NCI-H510A (cell line): Measurements from ENCODE around the gene MEX3C.

Experiments
- DNase-seq: peaks from one replicate; lab custom pipeline; 2025; lab: John Stamatoyannopoulos, UW

MEX3C gene

DNA sequence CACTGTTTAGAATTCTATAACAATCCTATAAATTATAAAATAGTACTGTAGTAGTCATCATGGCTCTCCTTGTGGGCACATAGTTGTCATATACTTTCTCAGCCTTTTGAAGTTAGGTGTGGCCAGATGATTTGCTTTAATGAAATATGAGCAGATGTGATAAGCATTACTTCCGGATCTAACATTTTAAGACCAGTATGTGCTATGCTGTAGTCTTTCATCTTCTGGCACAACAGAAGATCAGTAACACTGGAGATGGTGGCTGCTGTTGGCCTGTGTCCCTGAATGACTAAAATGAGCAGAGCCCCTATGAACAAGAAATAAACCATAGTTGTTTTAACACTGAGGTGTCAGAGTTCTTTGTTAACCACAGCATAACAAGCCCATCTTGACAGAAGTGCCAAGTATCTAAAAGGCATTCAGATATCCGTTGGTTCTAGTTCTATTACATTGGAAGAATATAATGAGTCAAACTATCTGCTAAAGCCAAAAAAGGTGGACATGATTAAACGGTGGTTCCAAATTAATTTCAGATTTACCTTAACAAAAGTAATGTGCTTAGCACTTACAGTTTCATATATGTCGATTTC is 6.3 kb downstream of the MEX3C start:
- no peak for DNase-seq

DNA sequence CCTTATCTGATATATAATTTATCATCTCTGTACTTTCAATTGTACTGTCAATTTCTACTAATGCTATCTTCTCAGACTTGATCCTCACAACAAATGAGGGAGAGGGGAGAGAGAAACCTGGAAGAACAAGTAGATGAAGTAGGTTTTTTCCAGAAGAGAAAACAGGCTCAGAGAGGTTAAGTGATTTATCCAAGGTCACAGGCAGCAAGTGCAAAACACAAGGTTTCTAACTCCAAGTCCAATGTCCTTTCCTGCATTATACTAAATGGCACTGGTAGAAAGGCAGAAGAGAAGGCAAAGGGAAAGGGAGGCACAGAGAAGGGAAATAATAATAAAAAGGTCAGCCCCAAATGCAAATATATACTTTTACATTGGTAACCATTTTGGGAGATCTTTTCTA is 7.5 kb downstream of the MEX3C start:
- no peak for DNase-seq

DNA sequence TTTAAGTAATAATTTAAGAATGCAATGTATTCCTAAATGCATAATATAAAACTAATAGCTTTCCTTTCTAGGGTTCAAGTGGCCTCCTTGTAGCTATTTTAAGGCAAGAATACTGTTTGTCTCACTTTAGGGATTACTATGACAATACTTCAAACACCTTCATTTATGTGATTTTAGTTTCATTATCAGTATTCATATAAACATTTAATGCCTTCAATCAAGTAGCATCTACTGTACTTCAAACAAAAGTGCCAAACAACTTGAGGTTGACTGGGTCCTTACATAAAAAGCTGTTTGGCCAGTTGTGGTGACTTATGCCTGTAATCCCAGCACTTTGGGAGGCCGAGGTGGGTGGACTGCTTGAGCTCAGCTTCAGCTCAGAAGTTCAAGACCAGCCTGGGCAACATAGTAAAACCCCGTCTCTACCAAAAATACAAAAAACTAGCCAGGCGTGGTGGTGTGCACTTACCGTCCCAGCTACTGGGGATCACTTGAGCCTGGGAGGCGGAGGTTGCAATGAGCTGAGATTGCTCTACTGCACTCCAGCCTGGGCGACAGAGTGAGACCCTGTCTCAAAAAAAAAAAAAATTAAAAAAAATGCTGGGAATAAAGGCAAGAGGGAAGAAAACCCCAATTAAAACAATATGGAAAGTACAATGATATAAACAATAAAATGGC is 9.3 kb downstream of the MEX3C start:
- no peak for DNase-seq

DNA sequence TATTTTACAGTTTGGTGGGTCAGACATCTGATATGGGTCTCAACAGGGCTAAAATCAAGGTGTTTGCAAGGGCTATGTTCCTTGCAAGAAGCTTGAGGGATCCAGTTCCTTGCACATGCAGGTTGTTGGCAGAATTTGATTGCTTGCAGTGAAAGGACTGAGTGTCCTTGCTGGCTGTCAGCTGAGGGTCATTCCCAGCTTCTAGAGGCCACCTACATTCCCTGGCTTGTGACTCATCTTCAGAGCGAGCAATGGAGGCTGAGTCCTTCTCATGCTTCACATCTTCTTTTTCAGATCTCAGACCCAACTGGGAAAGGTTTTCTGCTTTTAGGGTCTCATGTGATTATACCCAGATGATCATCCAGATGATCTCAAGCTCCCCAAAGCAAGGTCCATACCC is 12.4 kb downstream of the MEX3C start:
- DNase-seq: no peak

DNA sequence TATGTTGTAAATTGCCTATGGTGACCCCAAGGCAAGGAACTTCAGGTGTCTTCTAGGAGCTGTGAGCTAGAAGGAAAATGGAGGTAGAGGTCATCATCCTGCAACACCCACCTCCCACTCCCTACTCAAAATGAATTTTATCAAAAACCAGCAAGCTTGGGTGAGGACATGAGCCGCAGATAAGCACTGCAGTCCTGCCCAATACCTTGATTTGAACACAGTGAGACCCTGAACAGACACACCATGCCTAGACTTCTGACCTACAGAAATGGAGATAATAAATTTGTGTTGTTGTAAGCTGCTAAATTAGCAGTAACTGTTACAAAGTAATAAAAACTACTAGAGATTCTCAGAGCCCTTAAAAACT is 13.4 kb downstream of the MEX3C start:
- DNase-seq: no peak

DNA sequence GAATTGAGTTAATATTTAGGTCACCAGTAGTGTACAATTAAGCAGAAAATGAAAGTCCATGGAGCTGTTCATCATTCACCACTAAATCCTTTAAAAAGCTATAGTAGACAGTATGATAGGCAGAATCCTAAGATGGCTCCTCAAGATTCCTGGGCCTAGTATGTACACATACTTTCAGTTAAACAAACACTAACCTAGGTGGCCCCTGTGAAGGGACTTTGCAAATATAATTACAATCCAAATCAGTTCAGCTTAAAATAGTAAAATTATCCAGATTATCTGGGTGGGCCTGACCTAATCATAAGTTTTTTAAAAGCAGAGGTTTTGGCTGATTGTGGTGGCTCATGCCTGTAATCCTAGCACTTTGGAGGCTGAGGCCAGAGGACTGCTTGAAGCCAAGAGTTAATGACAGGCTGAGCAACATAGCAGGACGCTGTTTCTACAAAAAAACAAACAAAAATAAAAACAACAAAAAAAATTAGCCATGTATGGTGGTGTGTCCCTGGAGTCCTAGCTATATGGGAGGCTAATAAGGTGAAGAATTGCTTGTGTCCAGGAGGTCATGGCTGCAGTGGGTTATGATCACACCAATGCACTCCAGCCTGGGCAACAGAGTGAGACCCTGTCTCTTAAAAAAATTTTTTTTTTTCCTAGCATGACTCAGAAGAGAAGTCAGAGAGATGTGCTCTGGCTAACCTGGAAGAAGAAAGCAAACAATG is 13.9 kb downstream of the MEX3C start:
- DNase-seq: no peak

DNA sequence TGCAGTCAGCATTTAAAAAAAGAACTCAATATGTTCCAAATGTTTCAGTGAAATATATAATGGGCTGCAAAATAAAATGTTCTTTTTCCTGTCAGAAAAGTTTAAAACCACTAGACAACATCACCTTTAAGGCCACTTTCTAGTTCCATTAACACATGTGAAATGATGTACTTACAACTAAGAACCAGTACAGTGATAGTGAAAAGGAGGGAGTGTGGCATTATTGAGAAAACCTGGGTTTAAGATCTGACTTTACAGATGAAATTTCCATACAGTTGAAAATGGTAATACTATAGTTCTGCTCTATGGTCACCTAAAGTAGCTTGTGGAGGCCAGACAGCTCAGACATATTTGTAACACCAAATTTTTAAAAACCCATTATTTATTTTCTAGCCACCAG is 14.7 kb downstream of the MEX3C start:
- no peak for DNase-seq

DNA sequence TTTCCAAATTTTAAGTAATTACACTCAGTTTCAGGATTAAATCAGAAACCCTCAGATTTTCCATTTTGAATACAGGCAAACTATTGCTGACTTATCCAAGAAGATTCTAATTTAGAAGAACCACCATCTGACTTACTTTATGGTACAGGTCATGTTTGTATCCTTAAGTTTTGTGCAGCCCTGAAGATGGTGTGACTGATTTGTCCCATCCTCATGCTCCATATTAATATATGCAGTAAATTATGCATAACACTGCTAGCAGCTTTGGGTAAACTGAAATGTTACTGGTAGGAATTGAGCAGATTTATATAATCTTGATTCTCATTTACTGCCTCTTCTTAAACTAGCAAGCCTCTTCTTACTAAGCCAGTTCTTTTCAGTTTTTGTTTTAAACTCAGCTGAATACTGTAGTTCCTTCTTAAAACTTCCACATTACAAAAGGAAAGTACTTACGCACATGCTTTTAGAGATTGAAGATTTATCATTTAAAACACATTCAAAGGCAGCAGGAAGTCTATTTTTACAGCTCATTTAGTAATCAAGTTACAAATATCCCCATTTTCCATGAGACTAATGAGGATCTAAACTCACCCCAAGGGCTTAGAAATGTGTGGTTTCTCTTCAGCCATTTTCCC is 25.7 kb downstream of the MEX3C start:
- DNase-seq: no peak

DNA sequence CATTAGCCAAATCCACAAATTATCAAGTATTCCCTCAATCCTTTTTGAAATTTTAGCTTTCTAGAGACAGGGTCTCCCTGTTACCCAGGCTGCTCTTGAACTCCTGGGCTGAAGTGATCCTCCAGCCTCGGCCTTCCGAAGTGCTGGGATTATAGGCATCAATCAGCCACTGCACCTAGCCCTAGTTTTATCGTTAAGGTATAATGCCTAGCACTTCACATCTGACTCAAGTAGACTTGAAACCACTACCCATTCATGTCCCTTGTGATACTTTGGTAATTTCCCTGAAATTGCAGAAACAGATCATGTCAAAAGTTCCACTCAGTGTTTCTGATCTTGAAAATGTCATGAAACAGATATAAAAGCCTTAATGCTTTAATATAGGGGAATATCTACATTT is 26.3 kb downstream of the MEX3C start:
- no peak for DNase-seq

DNA sequence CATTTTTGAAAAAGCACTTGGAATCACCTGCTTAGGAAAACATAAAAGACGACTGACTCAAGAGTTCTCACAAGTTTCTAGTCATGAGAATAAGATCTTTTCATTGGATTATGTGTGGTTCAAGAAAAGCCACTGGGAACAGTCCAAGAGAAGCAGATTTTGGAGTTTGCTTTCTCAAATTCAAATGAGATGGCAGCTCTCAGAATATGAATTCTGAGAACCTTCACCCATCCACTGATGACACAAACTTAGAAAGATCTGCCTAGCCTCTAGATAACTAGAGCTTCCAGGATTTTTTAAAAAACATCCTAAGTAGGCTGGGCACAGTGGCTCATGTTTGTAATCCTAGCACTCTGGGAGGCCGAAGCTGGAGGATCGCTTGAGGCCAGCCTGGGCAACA is 26.8 kb downstream of the MEX3C start:
- DNase-seq: no peak

DNA sequence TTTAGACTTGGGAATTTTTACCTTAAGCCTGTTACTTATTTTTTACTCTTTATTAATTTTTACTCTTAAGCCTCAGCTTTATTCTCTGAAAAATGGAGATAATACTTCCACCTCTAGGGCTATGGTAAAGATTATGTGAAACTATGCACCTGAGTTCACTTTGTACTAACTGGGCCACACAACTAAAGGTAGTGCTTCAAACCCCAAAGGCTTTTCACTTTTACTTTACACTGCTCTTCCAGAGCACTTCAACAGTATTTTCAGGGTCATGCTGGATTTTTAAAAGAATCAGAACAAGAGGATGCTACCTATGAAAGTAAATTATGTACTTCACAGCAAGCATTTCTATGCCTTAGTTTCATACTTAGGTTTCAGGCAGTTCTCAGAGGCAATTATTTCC is 27.8 kb downstream of the MEX3C start:
- no peak for DNase-seq

DNA sequence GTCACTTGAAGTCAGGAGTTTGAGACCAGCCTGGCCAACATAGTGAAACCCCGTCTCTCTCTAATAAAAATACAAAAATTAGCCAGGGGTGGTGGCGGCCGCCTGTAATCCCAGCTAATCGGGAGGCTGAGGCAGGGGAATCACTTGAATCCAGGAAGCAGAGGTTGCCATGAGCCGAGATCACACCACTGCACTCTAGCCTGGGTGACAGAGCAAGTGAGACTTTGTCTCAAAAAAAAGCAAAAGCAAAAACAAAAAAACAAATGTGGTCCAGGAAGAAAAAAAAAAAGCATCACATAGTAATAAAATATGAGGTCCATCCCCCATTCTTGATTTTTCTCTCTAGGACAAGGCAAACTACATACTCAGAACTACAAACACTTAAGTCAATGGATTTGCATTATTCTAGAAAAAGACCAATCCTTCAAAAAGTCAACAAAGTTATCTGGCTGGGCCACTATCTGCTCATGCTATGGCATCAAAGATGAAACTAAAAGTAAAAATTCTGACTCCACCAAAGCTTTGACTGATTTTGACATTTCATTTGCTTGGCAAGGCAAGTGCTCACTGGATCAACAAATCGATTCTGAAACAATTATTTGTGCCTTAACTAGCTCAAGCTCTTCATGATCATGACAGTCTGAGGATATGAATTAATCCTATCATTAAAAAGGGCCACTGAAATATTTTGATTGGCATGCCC is 28.4 kb downstream of the MEX3C start:
- DNase-seq: no peak

DNA sequence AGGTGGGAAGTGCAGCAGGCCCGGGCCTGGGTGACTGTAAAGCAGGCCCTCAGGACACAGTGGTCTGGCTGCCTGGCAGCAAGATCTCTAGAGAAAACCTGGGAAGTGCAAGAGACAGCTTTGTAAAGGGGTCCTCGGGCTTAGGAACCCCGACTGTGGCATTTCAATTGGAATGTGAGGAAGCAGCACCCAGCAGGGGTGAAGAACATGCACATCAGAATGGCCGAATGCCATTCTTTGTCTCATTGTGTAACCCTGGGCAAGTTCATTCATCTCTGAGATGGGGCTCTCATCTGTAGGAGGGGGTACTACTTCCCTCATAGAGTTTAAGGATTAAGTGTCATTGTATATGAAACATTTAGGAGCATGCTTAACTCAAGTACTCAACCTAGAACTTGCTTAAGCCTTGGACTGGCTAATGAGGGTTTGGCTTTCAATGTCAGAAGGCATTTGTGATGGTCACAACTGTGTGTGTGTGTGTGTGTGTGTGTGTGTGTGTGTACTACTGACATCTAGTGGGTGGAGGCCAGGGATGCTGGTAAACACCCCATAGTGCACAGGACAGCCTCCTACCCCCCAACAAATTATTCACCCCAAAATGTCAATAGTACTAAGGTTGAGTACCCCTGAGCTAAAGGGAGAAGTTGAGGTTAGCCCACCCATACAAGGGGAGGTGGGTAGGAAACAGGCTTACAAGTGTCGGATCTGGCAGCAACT is 29.3 kb downstream of the MEX3C start:
- no peak for DNase-seq

DNA sequence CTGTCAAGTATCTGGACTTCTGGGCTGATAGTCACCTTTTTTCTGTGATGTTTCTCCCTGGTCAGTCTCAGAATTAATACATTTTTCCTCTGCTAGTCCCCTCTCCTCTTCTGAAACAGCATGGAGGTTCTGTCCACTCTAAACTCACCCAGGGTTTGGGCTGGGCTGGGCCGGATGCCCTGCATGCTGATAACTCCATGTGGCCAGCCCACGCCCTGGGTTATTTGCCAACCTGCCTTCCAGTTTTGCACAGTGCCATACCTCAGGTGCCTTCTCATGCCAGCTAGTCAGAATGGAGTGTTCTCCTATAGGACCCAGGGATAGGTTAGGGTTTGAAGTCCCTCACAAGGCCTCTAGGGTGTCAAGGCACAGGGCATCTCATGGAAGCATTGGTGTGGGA is 32.2 kb downstream of the MEX3C start:
- DNase-seq: no peak

DNA sequence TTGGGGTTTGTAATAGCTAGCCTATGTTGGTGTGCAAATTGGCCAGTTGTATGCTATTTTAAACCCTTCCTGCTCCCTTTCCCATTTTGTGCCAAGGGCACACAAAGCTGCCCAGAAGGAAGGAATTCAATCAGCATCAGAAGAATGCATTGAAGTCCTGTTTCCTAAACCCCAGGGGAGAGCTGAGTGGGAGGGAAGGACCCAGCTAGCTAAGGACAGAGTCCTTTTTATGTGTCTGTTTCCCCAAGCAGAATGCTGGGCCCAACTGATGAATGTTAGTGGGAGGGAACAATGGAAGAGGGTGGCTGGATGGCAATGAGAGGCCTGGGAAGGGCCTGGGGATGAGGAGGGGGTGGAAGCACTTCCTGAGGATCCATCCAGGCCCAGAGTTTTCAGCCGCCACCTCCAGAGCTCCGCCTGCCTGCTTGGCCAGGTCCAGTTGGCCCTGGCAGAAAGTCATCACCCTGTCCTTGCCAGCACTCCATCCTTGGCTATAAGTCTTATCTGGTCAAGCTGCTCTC is 32.7 kb downstream of the MEX3C start:
- no peak for DNase-seq

DNA sequence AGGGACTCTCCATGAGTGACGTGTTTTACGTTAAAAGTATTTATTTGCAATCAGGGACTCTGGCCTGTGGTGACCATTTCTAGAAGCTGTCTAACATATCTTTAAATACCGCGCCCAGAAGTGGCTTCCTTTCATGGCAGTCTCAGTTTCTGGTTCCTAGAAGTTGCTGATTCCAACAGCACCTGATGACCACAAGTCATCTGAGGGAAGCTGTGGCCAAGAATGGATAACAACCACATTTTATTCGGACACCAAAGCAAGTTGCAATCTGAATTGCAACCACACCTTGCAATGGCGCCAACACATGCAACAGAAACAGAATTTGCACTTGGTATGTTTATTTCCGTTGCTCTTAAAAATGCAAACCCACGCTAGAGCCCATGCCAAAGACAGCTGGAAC is 33.1 kb downstream of the MEX3C start:
- DNase-seq: no peak

DNA sequence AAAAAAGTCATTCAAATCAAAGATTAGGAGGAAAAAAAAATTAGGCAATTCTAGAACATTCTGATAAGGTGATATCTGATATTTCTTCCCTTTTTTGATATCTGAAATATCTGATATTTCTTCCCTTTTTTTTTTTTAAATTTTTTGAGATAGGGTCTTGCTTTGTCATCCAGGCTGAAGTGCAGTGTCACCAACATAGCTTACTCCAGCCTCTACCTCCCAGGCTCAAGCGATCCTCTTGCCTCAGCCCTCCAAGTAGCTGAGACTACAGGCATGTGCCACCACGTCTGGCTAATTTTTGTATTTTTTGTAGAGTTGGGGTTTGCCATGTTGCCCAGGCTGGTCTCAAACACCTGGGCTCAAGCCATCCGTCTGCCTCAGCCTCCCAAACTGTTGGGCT is 33.9 kb downstream of the MEX3C start:
- no peak for DNase-seq

DNA sequence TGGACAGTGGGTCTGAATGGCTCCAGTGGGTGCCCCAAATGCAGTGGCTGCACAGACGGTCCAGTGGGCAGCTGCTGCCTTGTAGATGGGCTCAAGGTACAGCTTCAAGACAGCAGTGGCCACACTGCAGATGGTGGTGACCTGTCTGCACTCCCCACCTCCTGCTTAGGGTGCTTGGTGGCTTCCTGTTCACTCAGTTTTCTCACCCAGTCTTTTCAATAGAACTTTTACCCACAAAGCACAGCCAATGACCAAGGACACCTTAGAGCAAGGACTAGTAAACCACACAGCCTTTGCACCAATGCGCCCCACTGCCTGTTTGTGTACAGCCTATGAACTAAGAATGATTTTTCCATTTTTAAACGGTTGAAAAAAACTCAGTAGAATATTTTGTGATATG is 34.9 kb downstream of the MEX3C start:
- no peak for DNase-seq

DNA sequence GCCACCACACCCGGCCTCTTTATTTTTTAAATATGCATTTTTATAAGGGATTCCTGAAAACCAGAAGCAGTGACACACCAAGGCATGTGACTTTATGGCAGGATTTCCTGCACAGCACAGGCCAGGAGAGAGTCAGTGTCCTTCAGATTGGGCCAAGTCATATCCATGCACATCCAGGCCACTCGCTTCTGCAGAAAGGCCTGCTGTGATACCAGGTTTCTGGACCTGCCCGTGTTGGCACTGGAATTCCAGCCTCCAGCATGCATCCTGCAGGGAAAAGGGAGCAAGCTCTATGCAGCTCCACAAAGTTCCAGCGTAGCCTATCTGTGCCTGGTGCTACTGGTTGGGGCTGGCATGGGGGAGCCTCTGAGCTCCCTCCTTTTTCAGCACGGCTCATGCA is 36.8 kb downstream of the MEX3C start:
- no peak for DNase-seq

DNA sequence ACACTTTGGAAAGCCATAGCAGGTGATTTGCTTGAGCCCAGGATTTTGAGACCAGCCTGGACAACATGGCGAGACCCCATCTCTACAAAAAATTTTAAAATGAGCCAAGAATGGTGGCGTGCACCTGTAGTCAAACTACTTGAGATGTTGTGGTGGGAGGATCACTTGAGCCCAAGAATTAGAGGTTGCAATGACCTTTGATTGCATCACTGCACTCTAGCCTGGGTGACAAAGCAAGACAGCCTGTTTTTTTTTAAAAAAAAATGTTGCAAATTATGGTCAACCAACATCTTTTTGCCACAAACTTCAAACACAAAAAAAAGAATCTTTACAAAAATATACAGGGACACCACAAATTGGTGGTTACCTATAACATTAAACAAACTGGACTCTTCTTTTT is 40.3 kb downstream of the MEX3C start:
- DNase-seq: no peak

DNA sequence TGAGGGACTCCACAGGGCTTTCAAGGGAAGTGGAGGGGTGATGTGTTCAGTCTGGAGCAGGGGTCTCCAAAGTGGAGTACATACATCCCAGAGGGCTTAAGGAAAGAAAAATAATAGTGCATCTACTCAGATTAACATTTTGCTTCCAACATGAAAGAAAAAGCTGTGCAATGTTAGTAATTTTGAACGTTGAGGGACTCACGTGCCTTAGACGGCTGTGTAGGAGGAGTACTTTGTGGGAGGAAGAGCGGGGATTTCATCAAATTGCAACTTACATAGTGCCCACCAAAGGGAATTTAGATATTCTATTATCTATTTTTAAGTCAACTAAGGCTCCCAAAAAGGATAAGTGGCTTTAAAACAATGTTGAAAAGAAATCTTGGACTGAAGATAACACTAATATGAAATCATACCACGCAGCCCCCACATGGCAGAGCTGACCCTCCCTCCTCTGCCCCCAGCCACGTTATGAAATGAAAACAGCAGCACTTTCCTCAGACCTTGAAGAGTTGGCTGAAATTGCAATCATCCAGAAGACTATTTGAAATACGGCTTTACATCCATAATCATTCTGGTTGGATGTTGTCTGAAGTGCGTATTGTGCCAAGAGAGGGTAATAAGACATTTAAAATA is 42.9 kb downstream of the MEX3C start:
- no peak for DNase-seq
